ENCODE results near the gene SH2B2. TPM values are rescaled to one million over a fixed set of nuclear protein-coding genes. Genes with fewer than 3 reads are reported as not detected.

Gene SH2B2
- total and polyA plus RNA-seq, 2 experiments from 2014 or later = 5.6 to 21.9 TPM

GRCh38 chr7:102322202-102322715 is 35.6 kb downstream of the SH2B2 start:
- Histone ChIP-seq H3K79me2 (replicated peaks; ENCODE audit: insufficient read depth) (no peaks in the 10 kb centered on the region), H3K4me2 (no peak overlapping the region), H4K20me1 (replicated peaks; ENCODE audit: insufficient read depth) (no peaks in the 10 kb centered on the region), H3F3A (replicated peaks; ENCODE audit: low read depth) (0 out of 2 replicates have a peak, but pooled peaks cover 3% of the 10 kb centered on the region), H3K36me3 (ENCODE audit: insufficient read depth) (no peaks in the 10 kb centered on the region), H3K4me3 (no peak overlapping the region), H3K27ac (ENCODE audit: low read depth) (no peak overlapping the region), H3K9me2 (ENCODE audit: insufficient read depth) (no peaks in the 10 kb centered on the region), H3K4me1 (ENCODE audit: insufficient read depth) (peaks cover 3% of the 10 kb centered on the region; the same call in 1 of the 2 replicates), H2AFZ (no peak overlapping the region), H3K27me3 (ENCODE audit: insufficient read depth) (no peaks in the 10 kb centered on the region)
- DNase-seq (ENCODE audit: low spot score) (no peak), ATAC-seq (no peak)
- H3K4me1 Mint-ChIP-seq = peaks cover 11% of the 10 kb centered on the region
- H3K27ac Mint-ChIP-seq = no peak overlapping the region
- H3K27me3 Mint-ChIP-seq (ENCODE audit: insufficient read depth, low read depth, poor library complexity) = peaks cover 21% of the 10 kb centered on the region
- peaks cover 2% of the 10 kb centered on the region for H3K36me3 Mint-ChIP-seq (ENCODE audit: low read depth)
- no peaks in the 10 kb centered on the region for H3K9me3 Mint-ChIP-seq
- TF ChIP-seq CREB1 (CRISPR knock-in tag; IDR thresholded peaks at IDR 0.05; ENCODE audit: low read depth) (no peak), ZNF114 (CRISPR knock-in tag; IDR thresholded peaks at IDR 0.05) (no peak), ZNF462 (CRISPR knock-in tag; IDR thresholded peaks at IDR 0.05) (no peak), STAT1 (IDR thresholded peaks at IDR 0.05; ENCODE audit: unreplicated experiment) (no peak), ETS1 (IDR thresholded peaks at IDR 0.05) (no peak), REST (IDR thresholded peaks at IDR 0.05; ENCODE audit: unreplicated experiment) (no peak), POLR2AphosphoS5 (IDR thresholded peaks at IDR 0.05; ENCODE audit: low read depth) (no peak), CTCF (conservative IDR thresholded peaks at IDR 0.05; ENCODE audit: low read depth in 2 of 2) (no peak), JUNB (IDR thresholded peaks at IDR 0.05; ENCODE audit: unreplicated experiment) (no peak), NANOG (IDR thresholded peaks at IDR 0.05; ENCODE audit: borderline replicate concordance) (no peak), EZH2phosphoT487 (IDR thresholded peaks at IDR 0.05; ENCODE audit: unreplicated experiment) (no peak), EZH2 (IDR thresholded peaks at IDR 0.05; ENCODE audit: low read depth, unreplicated experiment) (no peak), ZNF331 (CRISPR knock-in tag; IDR thresholded peaks at IDR 0.05; ENCODE audit: low read depth) (no peak)
- no peak overlapping the region for H3K4me3 Mint-ChIP-seq

All from GM23338 (cell line).